ENCODE results near the gene AARS2. TPM values are rescaled to one million over a fixed set of nuclear protein-coding genes. Genes with fewer than 3 reads are reported as not detected.

The AARS2 gene
- total and polyA plus RNA-seq, 4 donors, result 1.9 to 9.6 (median 6.9) TPM

DNA sequence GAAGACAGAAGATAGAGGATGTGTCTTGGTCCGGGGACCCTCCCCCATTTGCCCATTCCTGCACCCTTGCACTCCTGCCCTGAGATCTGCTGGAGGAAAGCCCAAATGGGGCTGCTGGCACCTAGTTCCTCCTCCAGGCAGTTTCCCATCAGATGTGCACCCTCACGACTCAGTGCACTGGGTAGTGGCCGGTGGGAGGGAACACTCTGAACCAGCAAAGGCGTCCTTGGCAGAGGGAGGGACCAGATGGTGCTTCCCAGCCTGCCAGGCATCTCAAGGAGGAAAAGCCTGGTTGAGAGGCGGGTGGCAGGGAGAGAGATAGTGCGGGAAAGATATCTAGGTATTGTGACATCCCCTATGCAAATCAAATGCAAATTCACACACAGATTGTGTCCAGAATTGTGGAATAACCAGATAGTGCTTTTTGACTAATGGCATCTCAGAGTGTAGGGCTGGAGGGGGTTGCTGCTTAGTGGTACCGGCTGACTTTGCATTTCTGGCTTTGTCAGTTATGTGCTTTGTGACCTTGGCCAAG, 23.4 kb downstream of the AARS2 start:
- Histone ChIP-seq H3K4me1 (ENCODE audit: control insufficient read depth in 4 of 4, insufficient read depth in 4 of 4, low read length in 3 of 4) (no peaks in the 10 kb centered on the region), H3K9me3 (ENCODE audit: control insufficient read depth in 4 of 4, low read length in 3 of 4) (no peaks in the 10 kb centered on the region), H3K4me3 (ENCODE audit: low read depth in 1 of 3, low read length in 3 of 3) (no peak overlapping the region), H3K27ac (ENCODE audit: low read depth in 1 of 2, low read length in 2 of 2) (no peak overlapping the region), H3K36me3 (ENCODE audit: control insufficient read depth in 4 of 4, insufficient read depth in 3 of 4, low read depth in 1 of 4, low read length in 3 of 4) (no peaks in the 10 kb centered on the region), H3K9ac (ENCODE audit: low read depth in 1 of 2, low read length in 2 of 2) (no peak overlapping the region), H3K27me3 (ENCODE audit: control insufficient read depth in 4 of 4, insufficient read depth in 4 of 4, low read length in 3 of 4) (peaks cover 0 to 11% (median 3%) of the 10 kb centered on the region in 4 donors)
- WGBS, result 46% methylated on average over 7 of the region's 7 CpGs
- TF ChIP-seq JUND (IDR thresholded peaks at IDR 0.05) (no peak), FOXA1 (IDR thresholded peaks at IDR 0.05) (no peak)
- TF ChIP-seq, protein P1, sequence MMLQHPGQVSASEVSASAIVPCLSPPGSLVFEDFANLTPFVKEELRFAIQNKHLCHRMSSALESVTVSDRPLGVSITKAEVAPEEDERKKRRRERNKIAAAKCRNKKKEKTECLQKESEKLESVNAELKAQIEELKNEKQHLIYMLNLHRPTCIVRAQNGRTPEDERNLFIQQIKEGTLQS (IDR thresholded peaks at IDR 0.05), result no peak
- DNase-seq (ENCODE audit: low spot score), result no peak

GRCh38 chr6:44286747-44287146, 26.4 kb downstream of the AARS2 start:
- H3K27me3 ChIP-seq (ENCODE audit: control insufficient read depth in 4 of 4, insufficient read depth in 4 of 4, low read length in 3 of 4), result peaks cover 0 to 9% (median 0%) of the 10 kb centered on the region in 4 donors
- TF ChIP-seq SP1 (IDR thresholded peaks at IDR 0.05) (no peak), YY1 (IDR thresholded peaks at IDR 0.05) (no peak), NR2F2 (IDR thresholded peaks at IDR 0.05) (no peak), EGR1 (IDR thresholded peaks at IDR 0.05; ENCODE audit: low read depth in 2 of 2) (no peak), HNF4A (conservative IDR thresholded peaks at IDR 0.05) (no peak), FOXA1 (IDR thresholded peaks at IDR 0.05) (no peak), HNF4G (IDR thresholded peaks at IDR 0.05) (no peak), FOXA2 (IDR thresholded peaks at IDR 0.05) (no peak), RAD21 (IDR thresholded peaks at IDR 0.05) (no peak)
- TF ChIP-seq, protein P1 (IDR thresholded peaks at IDR 0.05), result no peak
- TF ChIP-seq, protein P2, sequence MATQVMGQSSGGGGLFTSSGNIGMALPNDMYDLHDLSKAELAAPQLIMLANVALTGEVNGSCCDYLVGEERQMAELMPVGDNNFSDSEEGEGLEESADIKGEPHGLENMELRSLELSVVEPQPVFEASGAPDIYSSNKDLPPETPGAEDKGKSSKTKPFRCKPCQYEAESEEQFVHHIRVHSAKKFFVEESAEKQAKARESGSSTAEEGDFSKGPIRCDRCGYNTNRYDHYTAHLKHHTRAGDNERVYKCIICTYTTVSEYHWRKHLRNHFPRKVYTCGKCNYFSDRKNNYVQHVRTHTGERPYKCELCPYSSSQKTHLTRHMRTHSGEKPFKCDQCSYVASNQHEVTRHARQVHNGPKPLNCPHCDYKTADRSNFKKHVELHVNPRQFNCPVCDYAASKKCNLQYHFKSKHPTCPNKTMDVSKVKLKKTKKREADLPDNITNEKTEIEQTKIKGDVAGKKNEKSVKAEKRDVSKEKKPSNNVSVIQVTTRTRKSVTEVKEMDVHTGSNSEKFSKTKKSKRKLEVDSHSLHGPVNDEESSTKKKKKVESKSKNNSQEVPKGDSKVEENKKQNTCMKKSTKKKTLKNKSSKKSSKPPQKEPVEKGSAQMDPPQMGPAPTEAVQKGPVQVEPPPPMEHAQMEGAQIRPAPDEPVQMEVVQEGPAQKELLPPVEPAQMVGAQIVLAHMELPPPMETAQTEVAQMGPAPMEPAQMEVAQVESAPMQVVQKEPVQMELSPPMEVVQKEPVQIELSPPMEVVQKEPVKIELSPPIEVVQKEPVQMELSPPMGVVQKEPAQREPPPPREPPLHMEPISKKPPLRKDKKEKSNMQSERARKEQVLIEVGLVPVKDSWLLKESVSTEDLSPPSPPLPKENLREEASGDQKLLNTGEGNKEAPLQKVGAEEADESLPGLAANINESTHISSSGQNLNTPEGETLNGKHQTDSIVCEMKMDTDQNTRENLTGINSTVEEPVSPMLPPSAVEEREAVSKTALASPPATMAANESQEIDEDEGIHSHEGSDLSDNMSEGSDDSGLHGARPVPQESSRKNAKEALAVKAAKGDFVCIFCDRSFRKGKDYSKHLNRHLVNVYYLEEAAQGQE (IDR thresholded peaks at IDR 0.05), result no peak
- TF ChIP-seq, protein P3, sequence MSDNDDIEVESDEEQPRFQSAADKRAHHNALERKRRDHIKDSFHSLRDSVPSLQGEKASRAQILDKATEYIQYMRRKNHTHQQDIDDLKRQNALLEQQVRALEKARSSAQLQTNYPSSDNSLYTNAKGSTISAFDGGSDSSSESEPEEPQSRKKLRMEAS (IDR thresholded peaks at IDR 0.05), result no peak
- WGBS, result 47% methylated on average over 2 of the region's 2 CpGs

GRCh38 chr6:44286285-44286565, 26.9 kb downstream of the AARS2 start:
- DNase-seq (ENCODE audit: low spot score), result no peak
- no peak for TF ChIP-seq ZBTB33 (IDR thresholded peaks at IDR 0.05)
- no peak for TF ChIP-seq JUND (IDR thresholded peaks at IDR 0.05)
- H3K9ac ChIP-seq (ENCODE audit: low read depth in 1 of 2, low read length in 2 of 2), result no peak overlapping the region
- no peak overlapping the region for H3K27ac ChIP-seq (ENCODE audit: low read depth in 1 of 2, low read length in 2 of 2)
- 86% methylated on average over 12 of the region's 12 CpGs for WGBS
- H3K36me3 ChIP-seq (ENCODE audit: control insufficient read depth in 4 of 4, insufficient read depth in 3 of 4, low read depth in 1 of 4, low read length in 3 of 4), result no peaks in the 10 kb centered on the region
- H3K4me1 ChIP-seq (ENCODE audit: control insufficient read depth in 4 of 4, insufficient read depth in 4 of 4, low read length in 3 of 4), result no peaks in the 10 kb centered on the region
- H3K27me3 ChIP-seq (ENCODE audit: control insufficient read depth in 4 of 4, insufficient read depth in 4 of 4, low read length in 3 of 4), result peaks cover 0 to 7% (median 0%) of the 10 kb centered on the region in 4 donors
- H3K4me3 ChIP-seq (ENCODE audit: low read depth in 1 of 3, low read length in 3 of 3), result no peak overlapping the region
- no peaks in the 10 kb centered on the region for H3K9me3 ChIP-seq (ENCODE audit: control insufficient read depth in 4 of 4, low read length in 3 of 4)

More at GRCh38 chr6:44286747-44287146, 26.4 kb downstream of the AARS2 start:
- H3K9ac ChIP-seq (ENCODE audit: low read depth in 1 of 2, low read length in 2 of 2), result no peak overlapping the region
- no peaks in the 10 kb centered on the region for H3K4me1 ChIP-seq (ENCODE audit: control insufficient read depth in 4 of 4, insufficient read depth in 4 of 4, low read length in 3 of 4)
- H3K9me3 ChIP-seq (ENCODE audit: control insufficient read depth in 4 of 4, low read length in 3 of 4), result no peaks in the 10 kb centered on the region
- DNase-seq (ENCODE audit: low spot score), result no peak
- no peaks in the 10 kb centered on the region for H3K36me3 ChIP-seq (ENCODE audit: control insufficient read depth in 4 of 4, insufficient read depth in 3 of 4, low read depth in 1 of 4, low read length in 3 of 4)
- no peak overlapping the region for H3K4me3 ChIP-seq (ENCODE audit: low read depth in 1 of 3, low read length in 3 of 3)
- no peak overlapping the region for H3K27ac ChIP-seq (ENCODE audit: low read depth in 1 of 2, low read length in 2 of 2)
